Activated T-helper 1 cell treated with Interleukin-2 at 50 U/mL for 16 hours (primary cell): ENCODE data around the gene TAF1C.

Source experiments
- DNase-seq: peaks from one replicate; pipeline ENCODE4 v3.0.0-alpha.2; 2020; ENCODE audit warnings: low read depth

The TAF1C gene

DNA sequence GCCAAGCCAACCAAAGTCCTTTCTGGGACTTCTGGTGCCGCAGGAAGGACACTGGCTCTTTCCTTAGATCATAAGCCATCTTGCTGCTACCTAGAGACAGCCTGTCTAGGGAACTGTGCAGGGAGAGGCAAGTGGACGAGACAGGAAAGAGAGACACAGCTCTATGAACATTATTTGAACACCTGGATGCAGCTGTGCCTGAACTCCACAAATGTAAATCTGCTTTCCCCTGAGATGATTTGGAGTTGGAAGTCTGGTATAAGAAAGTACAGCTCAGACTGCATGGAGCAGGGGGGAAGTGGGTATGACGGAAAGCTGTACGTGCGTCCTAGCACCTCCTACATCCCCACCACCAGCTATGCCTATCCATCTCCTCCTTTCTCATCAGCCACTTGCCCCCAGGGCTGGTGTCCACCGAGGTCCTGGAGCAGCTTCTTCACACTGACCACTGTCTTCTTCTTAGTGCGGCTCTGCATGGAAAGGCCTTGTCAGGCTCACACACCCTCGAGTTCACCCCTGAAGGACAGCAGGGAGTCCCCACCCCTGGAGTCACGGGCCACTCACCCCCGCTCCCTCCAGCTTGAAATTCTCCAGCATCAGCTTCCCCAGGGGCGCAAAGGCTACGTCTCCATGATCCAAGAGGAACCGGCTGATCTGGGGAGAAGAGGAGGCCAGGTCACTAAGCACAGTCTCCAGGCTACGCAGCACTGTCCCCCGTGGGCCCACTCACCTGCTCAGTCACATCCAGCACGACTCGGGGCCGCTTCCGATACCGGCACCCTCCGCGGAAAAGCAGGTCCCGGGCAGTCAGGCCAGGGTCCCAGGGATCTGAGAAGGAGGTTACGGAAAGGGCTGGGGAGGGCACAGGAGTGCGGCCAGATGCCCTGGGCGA, 3.9 kb downstream of the TAF1C start:
- DNase-seq = no peak

- no peak for DNase-seq
Observed at GRCh38 chr16:84182104-84182503, 4.8 kb downstream of the TAF1C start.

DNA sequence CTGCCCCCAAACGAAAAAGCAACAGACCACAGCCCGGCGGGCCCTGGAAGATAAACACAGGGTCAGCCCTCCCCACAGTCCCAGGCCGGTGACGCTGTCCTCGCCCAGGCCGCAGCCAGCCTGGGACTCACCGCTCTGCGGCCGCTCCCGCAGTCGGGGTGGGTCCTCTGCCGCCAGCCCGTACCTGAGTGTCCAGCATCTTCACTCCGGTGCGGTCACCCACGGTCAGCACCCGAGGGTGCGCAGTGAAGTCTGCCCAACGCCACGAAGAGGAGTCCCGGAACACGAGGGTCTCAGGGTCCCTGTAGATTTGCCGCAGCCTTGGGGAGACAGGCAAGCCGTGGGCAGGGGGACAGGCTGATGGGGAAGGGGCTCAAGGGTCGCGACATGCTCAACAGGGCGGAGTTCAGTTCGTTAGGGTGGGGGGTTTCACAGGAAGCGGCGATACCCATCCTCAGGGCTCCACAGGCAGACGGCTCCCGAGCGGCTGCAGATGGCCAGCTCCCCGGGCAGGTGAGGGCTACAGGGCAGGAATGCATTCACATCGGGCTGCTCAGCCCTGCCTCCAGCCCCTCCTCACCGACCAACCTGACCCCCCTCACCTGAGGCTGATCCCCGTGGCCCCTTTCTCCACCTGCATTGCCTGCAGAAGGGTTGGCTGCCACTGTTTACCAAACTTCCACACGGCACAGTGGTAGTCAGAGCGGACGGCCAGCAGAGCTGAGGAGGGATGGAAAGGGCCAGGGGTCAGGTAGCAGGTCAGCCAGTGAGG, 5.5 kb downstream of the TAF1C start:
- DNase-seq = no peak

DNA sequence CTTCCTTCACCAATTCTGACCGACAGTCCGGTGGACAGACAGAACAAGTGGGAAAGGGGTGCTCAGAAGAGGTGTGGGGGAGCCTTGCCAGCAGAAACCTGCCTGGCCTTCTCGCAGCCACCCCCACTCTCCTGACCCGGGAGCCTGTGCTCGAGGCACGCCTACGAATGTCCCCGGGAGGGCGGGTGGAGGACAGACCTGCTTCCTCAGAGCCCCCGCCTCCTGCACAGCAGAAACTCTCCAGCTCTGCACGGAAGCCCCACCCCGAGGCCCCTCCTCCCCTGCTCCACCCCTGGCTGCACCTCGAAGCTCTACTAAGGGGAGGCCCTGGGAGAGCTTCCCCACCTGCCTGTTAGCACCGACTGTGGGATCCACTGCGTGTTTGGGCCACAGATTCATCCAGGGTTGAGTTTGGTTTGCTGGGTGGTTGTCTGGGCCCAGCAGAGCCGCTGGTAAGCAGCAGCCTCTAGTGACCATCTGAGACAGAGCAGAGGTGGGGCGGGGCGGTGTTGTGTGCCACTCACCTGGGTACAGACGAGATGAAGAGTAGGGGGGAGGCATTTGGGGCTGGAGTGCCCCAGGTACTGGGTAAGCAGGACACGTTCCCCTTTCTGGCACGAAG, 6.2 kb downstream of the TAF1C start:
- no peak for DNase-seq

GRCh38 chr16:84179612-84180320, 7.1 kb downstream of the TAF1C start:
- DNase-seq = no peak

DNA sequence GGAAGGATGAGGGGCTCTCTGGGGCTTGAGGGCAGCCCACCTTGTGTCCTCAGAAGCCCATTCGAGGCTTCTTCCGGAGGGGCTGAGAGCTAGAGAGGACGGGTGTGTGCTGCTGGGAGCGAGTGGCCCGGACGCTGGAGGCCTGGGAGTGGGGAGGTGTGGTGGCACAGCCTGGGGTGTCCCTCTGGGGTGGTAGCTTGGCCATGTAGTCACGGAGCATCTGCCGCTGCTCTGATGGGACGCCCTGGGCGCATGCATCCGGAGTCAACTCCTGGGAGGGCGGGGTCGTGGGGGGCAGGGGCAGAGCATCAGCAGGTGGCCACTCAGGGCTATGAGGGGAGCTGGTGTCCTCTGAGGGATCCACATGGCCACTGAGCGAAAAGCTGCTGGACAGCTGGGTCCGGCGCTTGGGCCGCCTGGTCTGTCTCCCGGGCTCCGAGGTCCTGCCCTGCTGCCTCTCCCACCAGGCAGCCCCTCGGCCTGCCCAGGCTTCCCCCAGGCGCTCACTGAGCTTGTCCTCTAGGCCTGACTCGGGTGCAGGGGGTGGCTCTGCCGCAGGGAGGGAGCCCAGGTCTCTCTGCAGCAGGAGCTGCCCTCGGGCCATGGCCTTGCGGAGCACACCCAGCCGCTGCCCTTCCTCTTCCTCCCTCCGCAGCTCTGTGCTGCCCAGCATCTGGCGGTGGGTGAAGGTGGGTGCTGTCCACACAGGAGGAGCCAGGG, 7.8 kb downstream of the TAF1C start:
- no peak for DNase-seq

DNA sequence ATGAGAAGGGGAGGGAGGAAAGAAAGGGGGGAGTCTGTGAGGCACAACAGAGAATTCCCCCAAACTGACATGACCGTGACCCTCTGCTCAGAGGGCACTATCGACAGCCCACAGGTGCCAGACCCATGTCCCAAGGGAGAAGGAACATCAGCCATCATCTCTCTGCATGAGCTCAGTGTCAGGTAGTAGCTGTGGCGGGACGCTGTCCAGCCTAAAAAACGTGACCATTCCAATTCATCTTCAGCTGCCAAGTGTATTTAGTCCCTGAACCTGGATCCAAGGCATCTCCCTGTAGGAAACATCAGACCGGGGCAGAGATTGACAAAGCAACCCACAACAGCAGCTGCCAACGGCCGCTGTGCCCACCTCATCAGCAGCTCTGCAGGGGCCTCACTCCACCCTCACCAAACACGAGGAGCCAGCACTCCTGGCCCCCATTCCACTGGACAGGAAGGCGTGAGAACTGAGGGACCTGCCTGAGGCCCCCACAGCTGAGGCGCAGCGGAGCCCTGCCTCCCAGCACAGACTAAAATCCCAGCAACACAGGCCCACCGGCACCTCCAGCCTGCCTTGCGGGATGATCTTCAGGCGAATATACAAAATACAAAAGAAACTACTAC, 8.6 kb downstream of the TAF1C start:
- DNase-seq = no peak

- no peak for DNase-seq
Observed at GRCh38 chr16:84177741-84178073, 9.2 kb downstream of the TAF1C start.

- no peak for DNase-seq
Observed at GRCh38 chr16:84176192-84177053, 10.4 kb downstream of the TAF1C start.

GRCh38 chr16:84175350-84176081, 11.3 kb downstream of the TAF1C start:
- no peak for DNase-seq

DNA sequence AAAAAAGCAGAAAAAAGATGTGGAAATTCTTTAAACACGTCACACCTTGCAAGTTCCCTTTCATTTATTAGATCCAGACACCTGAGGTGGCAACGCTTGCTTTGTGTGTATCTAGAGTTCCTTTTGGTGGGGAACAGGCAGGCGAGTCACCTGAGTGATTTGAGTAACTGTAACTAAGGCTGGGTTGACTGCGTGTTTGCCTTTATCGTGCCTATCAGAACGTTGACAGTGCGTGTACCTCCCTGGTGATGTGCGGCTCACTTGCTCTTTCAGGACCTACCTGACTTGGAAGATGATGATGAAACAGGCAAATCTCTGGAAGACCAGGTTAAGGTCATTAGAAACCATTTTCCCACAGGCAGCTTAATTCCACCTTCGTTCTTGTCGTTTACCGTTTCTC, 12.5 kb downstream of the TAF1C start:
- no peak for DNase-seq

DNA sequence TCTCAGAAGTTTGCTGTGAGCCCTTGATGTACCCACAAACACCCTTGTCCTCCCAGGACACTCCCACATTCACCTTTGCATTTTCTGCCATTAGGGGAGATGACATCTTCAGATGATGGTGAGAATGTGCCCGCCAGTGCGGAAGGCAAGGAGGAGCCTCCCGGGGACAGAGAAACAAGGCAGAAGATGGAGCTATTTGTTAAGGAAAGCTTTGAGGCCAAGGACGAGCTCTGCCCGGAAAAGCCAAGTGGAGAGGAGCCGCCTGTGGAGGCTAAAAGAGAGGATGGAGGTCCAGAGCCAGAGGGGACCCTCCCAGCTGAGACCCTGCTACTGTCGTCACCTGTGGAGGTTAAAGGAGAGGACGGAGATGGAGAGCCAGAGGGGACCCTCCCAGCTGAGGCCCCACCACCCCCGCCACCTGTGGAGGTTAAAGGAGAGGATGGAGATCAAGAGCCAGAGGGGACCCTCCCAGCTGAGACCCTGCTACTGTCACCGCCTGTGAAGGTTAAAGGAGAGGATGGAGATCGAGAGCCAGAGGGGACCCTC, 17.0 kb downstream of the TAF1C start:
- no peak for DNase-seq

DNA sequence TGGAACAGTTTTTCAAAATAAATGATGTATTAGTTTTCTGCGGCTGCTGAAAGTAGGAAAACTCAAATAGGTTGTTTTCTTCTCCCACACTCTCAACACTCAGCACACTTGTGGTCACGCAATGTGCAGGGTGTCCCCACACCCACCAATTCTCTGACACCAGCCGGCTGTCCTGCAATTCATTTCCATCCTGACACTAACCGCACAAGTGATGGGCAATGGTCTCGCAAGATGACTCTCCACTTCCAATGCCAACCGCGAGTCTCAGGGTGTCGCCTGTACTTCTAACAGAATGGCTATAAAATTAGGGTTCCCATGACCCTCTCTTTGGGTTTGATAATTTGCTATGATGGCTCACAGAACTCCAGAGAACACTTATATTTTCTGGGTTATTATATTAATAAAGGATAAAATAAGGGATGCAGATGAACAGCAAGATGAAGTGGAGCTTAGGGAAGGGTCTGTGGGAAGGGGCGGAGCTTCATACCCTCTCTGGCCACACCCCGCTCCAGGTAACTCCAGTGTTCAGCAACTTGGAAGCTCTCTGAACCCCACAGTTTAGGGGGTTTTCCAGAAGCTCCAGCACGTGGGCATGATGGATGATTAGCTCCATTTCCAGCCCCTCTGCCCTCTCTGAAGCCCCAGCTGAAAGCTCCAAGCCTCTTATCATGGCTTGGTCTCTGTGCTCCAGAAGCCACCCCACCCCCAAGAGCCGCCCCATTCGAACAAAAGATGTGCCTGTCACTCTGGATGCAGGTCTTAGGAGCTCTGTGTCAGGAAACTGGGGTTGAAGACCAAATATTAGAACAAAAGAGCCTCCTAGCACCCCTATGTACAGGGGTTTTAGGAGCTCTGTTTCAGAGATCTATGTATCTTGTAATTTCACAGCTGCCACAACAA, 19.8 kb downstream of the TAF1C start:
- no peak for DNase-seq

GRCh38 chr16:84165746-84166145, 21.1 kb downstream of the TAF1C start:
- no peak for DNase-seq

DNA sequence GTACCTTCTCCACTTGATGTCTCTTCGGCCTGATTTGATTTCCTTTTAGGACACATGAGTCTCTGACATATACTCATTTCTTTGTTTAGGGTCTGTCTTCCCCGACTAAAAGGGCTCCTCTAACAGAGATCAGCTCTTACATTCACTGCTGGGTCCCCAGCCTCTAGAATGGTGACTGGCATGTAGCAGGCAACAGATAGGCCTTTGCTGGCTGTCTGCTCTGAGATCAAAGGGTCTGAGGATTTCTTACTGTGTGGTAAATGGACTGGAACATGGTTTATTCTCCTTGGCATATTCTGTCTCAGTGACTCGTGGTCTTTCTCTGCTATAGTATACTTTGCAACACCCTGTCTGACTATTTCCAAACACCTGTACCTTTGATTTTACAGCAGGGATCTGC, 25.1 kb downstream of the TAF1C start:
- no peak for DNase-seq

DNA sequence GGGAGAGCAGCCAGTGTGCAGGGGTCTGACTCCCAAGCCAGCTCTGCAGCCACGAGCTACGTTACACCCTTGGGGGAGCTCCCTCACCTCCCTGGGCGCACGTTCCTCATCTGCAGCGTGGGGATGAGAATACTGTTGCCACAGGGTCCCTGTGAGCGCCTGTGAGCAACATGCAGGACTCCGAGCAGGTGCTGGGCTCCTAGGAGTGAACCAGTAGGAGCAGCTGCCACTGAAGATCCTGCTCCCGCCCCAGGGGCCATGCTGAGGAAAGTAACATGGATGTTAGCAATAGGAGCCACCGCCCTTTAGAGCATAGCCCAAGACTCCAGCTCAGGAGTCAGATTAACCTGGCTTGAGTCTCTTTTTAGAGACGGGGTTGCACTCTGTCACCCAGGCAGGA, 25.8 kb downstream of the TAF1C start:
- DNase-seq = no peak

DNA sequence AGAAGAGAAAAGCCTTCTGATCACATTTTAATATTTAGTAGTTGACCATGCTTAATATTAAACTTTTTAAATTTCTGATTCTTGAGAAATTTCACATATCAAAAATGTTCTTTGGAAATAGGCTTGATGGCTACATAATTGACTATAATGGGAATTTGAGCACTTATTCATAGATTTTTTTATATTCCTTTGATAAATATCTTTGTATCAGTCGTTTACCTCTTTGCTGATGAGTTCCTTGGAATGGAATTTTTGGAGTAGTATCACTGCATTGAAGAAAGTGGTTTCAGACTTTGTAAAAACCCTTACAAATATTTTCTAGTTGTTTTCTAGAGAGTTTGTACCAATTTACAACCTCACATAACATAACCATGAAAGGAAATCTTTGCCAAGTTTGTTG, 27.1 kb downstream of the TAF1C start:
- DNase-seq = no peak

DNA sequence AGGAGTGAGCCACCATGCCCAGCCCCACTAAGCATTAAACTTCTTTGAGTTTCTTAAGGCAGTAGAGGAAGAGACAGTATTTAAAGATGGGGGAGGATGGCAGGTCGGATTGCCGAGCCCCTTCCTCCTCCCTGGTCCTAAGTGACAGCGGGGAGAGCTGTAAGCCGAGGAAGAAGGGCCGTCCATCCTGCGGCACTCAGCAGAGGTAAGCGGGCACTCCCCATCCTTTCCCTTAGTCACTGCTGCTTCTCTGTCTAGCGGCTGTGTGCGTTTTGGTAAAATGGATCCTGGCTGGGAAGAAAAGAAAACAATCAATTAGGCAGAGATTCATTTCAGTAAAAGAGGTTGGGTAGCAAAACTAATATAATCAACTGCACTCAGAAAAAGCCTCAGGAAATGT, 27.9 kb downstream of the TAF1C start:
- DNase-seq = no peak
